Neural cell (in vitro differentiated cells): Measurements from ENCODE around the gene KCNJ10. TPM values are rescaled to one million over a fixed set of nuclear protein-coding genes. Genes with fewer than 3 reads are reported as not detected.

Experiments
- H2AFZ ChIP-seq: fragments of 200-600, 300-800 bp; sonication (generic), shearing (Covaris generic); 2 replicates; pipeline ENCODE4 v1.6.0; 2014; ENCODE audit warnings: low read depth, mild to moderate bottlenecking, antibody characterized with exemption, low read length, moderate library complexity
- H3F3A ChIP-seq: fragments of 200-600 bp; shearing (Covaris generic); 2 replicates; pipeline ENCODE4 v1.6.1; 2016; ENCODE audit warnings: mild to moderate bottlenecking, moderate library complexity, mixed read lengths, antibody characterized with exemption, low read length; ENCODE audit not compliant: insufficient read depth, poor library complexity, severe bottlenecking
- H3K27ac ChIP-seq: fragments of 200-600, 300-800 bp; sonication (generic), shearing (Covaris generic); 2 replicates; pipeline ENCODE4 v1.5.1; 2014; ENCODE audit warnings: mild to moderate bottlenecking, low read length, moderate library complexity
- H3K27me3 ChIP-seq: fragments of 300-800, 200-600 bp; sonication (generic), shearing (Covaris generic); 2 replicates; pipeline ENCODE4 v1.6.0; 2014; ENCODE audit warnings: mild to moderate bottlenecking, low read depth, low read length, moderate library complexity; ENCODE audit not compliant: insufficient read depth
- H3K36me3 ChIP-seq: fragments of 300-800, 200-600 bp; sonication (generic), shearing (Covaris generic); 2 replicates; pipeline ENCODE4 v1.5.1; 2014; ENCODE audit warnings: mild to moderate bottlenecking, antibody characterized with exemption, low read length, moderate library complexity; ENCODE audit not compliant: insufficient read depth
- H3K4me2 ChIP-seq: fragments of 300-800, 200-600 bp; sonication (generic), shearing (Covaris generic); 2 replicates; pipeline ENCODE4 v1.6.0; 2014; ENCODE audit warnings: mild to moderate bottlenecking, low read length
- H3K4me3 ChIP-seq: fragments of 300-800, 200-600 bp; sonication (generic), shearing (Covaris generic); 2 replicates; pipeline ENCODE4 v1.5.1; 2014; ENCODE audit warnings: mild to moderate bottlenecking, low read length, moderate library complexity
- H3K79me2 ChIP-seq: fragments of 200-600 bp; shearing (Covaris generic); replicated peaks from 2 replicates; pipeline ENCODE4 v1.6.0; 2014; ENCODE audit warnings: mild to moderate bottlenecking, low read length, moderate library complexity; ENCODE audit not compliant: insufficient read depth
- H3K9ac ChIP-seq: fragments of 300-800, 200-600 bp; sonication (generic), shearing (Covaris generic); 2 replicates; pipeline ENCODE4 v1.6.1; 2016; ENCODE audit warnings: mild to moderate bottlenecking, low read length, mixed read lengths
- H3K9me2 ChIP-seq: fragments of 200-600 bp; shearing (Covaris generic); 2 replicates; pipeline ENCODE4 v1.6.1; 2016; ENCODE audit warnings: mild to moderate bottlenecking, low read length, mixed read lengths; ENCODE audit not compliant: insufficient read depth
- H3K9me3 ChIP-seq: fragments of 200-600, 300-800 bp; sonication (generic), shearing (Covaris generic); 2 replicates; pipeline ENCODE4 v1.6.1; 2016; ENCODE audit warnings: mild to moderate bottlenecking, mixed run types, low read length, moderate library complexity, mixed read lengths
- H4K20me1 ChIP-seq: fragments of 200-600 bp; shearing (Covaris generic); 2 replicates; pipeline ENCODE4 v1.6.1; 2016; ENCODE audit warnings: mild to moderate bottlenecking, mixed run types; ENCODE audit not compliant: insufficient read depth
- CTCF ChIP-seq: fragments of 450-650 bp; IDR thresholded peaks from 2 replicates; pipeline ENCODE4 v1.5.1; 2014; ENCODE audit warnings: antibody characterized with exemption, mild to moderate bottlenecking, moderate library complexity; ENCODE audit not compliant: poor library complexity, severe bottlenecking
- EP300 ChIP-seq: fragments of 450-650 bp; conservative IDR thresholded peaks from 2 replicates; pipeline ENCODE4 v1.6.1; 2014; ENCODE audit warnings: antibody characterized with exemption, mild to moderate bottlenecking, moderate library complexity; ENCODE audit not compliant: poor library complexity, severe bottlenecking
- EZH2 ChIP-seq: fragments of 200-600, 300-800 bp; shearing (Covaris generic), sonication (generic); IDR thresholded peaks from 2 replicates; pipeline ENCODE4 v1.6.1; 2014; ENCODE audit warnings: antibody characterized with exemption, low read length, borderline replicate concordance, mild to moderate bottlenecking; ENCODE audit not compliant: insufficient read depth, poor library complexity, severe bottlenecking
- MXI1 ChIP-seq: fragments of 450-650 bp; conservative IDR thresholded peaks from 2 replicates; pipeline ENCODE4 v1.6.1; 2014; ENCODE audit warnings: antibody characterized with exemption, mild to moderate bottlenecking; ENCODE audit not compliant: poor library complexity, severe bottlenecking
- POLR2AphosphoS5 ChIP-seq: IDR thresholded peaks from 2 replicates; pipeline ENCODE4 v1.6.1; 2012
- RAD21 ChIP-seq: fragments of 450-650 bp; conservative IDR thresholded peaks from 2 replicates; pipeline ENCODE4 v1.6.1; 2014; ENCODE audit warnings: antibody characterized with exemption, mild to moderate bottlenecking, moderate library complexity
- REST ChIP-seq: IDR thresholded peaks from 2 replicates; pipeline ENCODE4 v1.6.1; 2012; ENCODE audit warnings: borderline replicate concordance
- SMC3 ChIP-seq: fragments of 450-650 bp; conservative IDR thresholded peaks from 2 replicates; pipeline ENCODE4 v1.6.1; 2014; ENCODE audit warnings: antibody characterized with exemption, mild to moderate bottlenecking, moderate library complexity; ENCODE audit not compliant: poor library complexity
- TAF1 ChIP-seq: IDR thresholded peaks from 2 replicates; pipeline ENCODE4 v1.6.1; 2012; ENCODE audit warnings: low read depth
- polyA plus RNA-seq: library from polyadenylated mRNA; depleted of rRNA; stranded (reverse); fragments of >200 nt; gene quantifications from 2 replicates; pipeline ENCODE4 v1.2.3, GENCODE V29; 2014

The KCNJ10 gene
- polyA plus RNA-seq, 1 donor from 2014 or later, result not detected

GRCh38 chr1:159987186-159987585 is 82.8 kb downstream of the KCNJ10 start:
- TF ChIP-seq SMC3, result no peak
- H3K4me3 ChIP-seq, result no peak overlapping the region
- H3K9me3 ChIP-seq, result no peaks in the 10 kb centered on the region
- no peaks in the 10 kb centered on the region for H4K20me1 ChIP-seq
- no peak overlapping the region for H3K27ac ChIP-seq
- no peaks in the 10 kb centered on the region for H3K79me2 ChIP-seq
- H3F3A ChIP-seq, result no peaks in the 10 kb centered on the region
- H3K27me3 ChIP-seq, result no peaks in the 10 kb centered on the region
- no peak overlapping the region for H2AFZ ChIP-seq
- H3K9me2 ChIP-seq, result no peaks in the 10 kb centered on the region
- no peaks in the 10 kb centered on the region for H3K36me3 ChIP-seq
- H3K9ac ChIP-seq, result no peak overlapping the region
- no peak overlapping the region for H3K4me2 ChIP-seq

- Histone ChIP-seq H3K27ac (no peak overlapping the region), H3K4me3 (no peak overlapping the region), H4K20me1 (no peaks in the 10 kb centered on the region), H3F3A (no peaks in the 10 kb centered on the region), H3K9me2 (no peaks in the 10 kb centered on the region), H3K4me2 (no peak overlapping the region), H3K79me2 (no peaks in the 10 kb centered on the region), H3K36me3 (no peaks in the 10 kb centered on the region), H3K27me3 (no peaks in the 10 kb centered on the region), H3K9me3 (no peaks in the 10 kb centered on the region), H2AFZ (no peak overlapping the region), H3K9ac (no peak overlapping the region)
- TF ChIP-seq RAD21, result no peak
- no peak for TF ChIP-seq EZH2
- no peak for TF ChIP-seq SMC3
- no peak for TF ChIP-seq EP300
- TF ChIP-seq REST, result no peak
- no peak for TF ChIP-seq MXI1
- TF ChIP-seq POLR2AphosphoS5, result no peak
- TF ChIP-seq CTCF, result no peak
- no peak for TF ChIP-seq TAF1
These were observed 83.4 kb downstream of the KCNJ10 start for GRCh38 chr1:159986531-159986930.

GRCh38 chr1:159986093-159986492 is 83.9 kb downstream of the KCNJ10 start:
- no peak overlapping the region for H3K4me2 ChIP-seq
- H3F3A ChIP-seq, result no peaks in the 10 kb centered on the region
- H2AFZ ChIP-seq, result no peak overlapping the region
- no peak overlapping the region for H3K9ac ChIP-seq
- H3K27me3 ChIP-seq, result no peaks in the 10 kb centered on the region
- TF ChIP-seq REST, result no peak
- TF ChIP-seq POLR2AphosphoS5, result no peak
- no peak for TF ChIP-seq MXI1
- no peak for TF ChIP-seq EP300
- H3K79me2 ChIP-seq, result no peaks in the 10 kb centered on the region
- H3K9me3 ChIP-seq, result no peaks in the 10 kb centered on the region
- no peak overlapping the region for H3K27ac ChIP-seq
- no peaks in the 10 kb centered on the region for H3K9me2 ChIP-seq
- no peaks in the 10 kb centered on the region for H3K36me3 ChIP-seq
- no peak overlapping the region for H3K4me3 ChIP-seq
- no peaks in the 10 kb centered on the region for H4K20me1 ChIP-seq
